Heart right ventricle (tissue), 16 donors: ENCODE results near the gene CHMP1A. TPM values are rescaled to one million over a fixed set of nuclear protein-coding genes. Genes with fewer than 3 reads are reported as not detected.

Experiments used
- ATAC-seq, 8 donors: fragments of 200-7000 bp; cut with Tn5 transposase; one replicate each; pipeline ENCODE4 v1.9.1; 2020; ENCODE audit warnings: mild to moderate bottlenecking in 8 of 8, moderate library complexity in 8 of 8, moderate number of reproducible peaks in 1 of 8
- DNase-seq, 2 donors: peaks; one replicate each; pipeline ENCODE4 v3.0.0-alpha.2; 2020
- H3K27ac ChIP-seq, 10 donors: fragments of 200-600 bp; sonication (generic) in 2 of 10; one replicate each; pipeline versions ENCODE4 v1.5.0 to v1.8.0; 2020 to 2022; ENCODE audit warnings: mild to moderate bottlenecking in 3 of 10
- H3K27me3 ChIP-seq, 7 donors: fragments of 200-600 bp; one replicate each; pipeline ENCODE4 v1.8.0; 2021 to 2022; ENCODE audit warnings: mild to moderate bottlenecking in 2 of 7
- H3K36me3 ChIP-seq, 9 donors: fragments of 200-600 bp; sonication (generic) in 1 of 9; one replicate each; pipeline versions ENCODE4 v1.5.0 to v1.8.0; 2020 to 2022; ENCODE audit warnings: mild to moderate bottlenecking in 2 of 9
- H3K4me1 ChIP-seq, 9 donors: fragments of 200-600 bp; sonication (generic) in 1 of 9; one replicate each; pipeline versions ENCODE4 v1.5.0 to v1.8.0; 2020 to 2022; ENCODE audit warnings: mild to moderate bottlenecking in 4 of 9
- H3K4me3 ChIP-seq, 10 donors: fragments of 200-600 bp; sonication (generic) in 2 of 10; one replicate each; pipeline versions ENCODE4 v1.5.0 to v1.8.0; 2020 to 2022; ENCODE audit warnings: mild to moderate bottlenecking in 7 of 10, moderate library complexity in 2 of 10
- H3K9me3 ChIP-seq, 11 donors: fragments of 200-600 bp in 10 of 11; sonication (generic) in 2 of 11; one replicate each; pipeline versions ENCODE4 v1.5.0 to v1.8.0; 2013 to 2022; ENCODE audit warnings: mild to moderate bottlenecking in 2 of 11, control low read depth in 1 of 11, moderate library complexity in 1 of 11
- CTCF ChIP-seq, 9 donors: fragments of 200-600 bp; sonication (generic) in 2 of 9; IDR thresholded peaks; one replicate each; pipeline versions ENCODE4 v1.5.0 to v1.8.0; 2021 to 2022; ENCODE audit warnings: antibody characterized with exemption in 9 of 9, mild to moderate bottlenecking in 5 of 9, moderate library complexity in 1 of 9
- WGBS, 2 donors: extraction: QIAGEN DNeasy Blood & Tissue Kit; methylation state at CpG; one replicate each; pipeline ENCODE4 v1.1.7; 2013; ENCODE audit warnings: inconsistent platforms in 1 of 2; 5-methylcytosine and 5-hydroxymethylcytosine counted together
- intact Hi-C, 10 donors: fragments of 100-400 bp; cut with DNase I; formaldehyde crosslinking; loops; one replicate each; pipeline versions ENCODE4 v1.11.1 to v1.14.2; 2022
- polyA plus RNA-seq, 2 donors: library from polyadenylated mRNA; stranded (reverse); fragments of 200-250 nt; gene quantifications; one replicate each; pipeline ENCODE4 v1.2.3, GENCODE V29; 2013
- total RNA-seq, 10 donors: library from RNA; stranded (reverse); fragmentation: NEBNext Ultra II Directional in 3 of 10; extraction: Animal tissue kit (Norgen Biotek cat#: 25700) in 3 of 10; gene quantifications; one replicate each; pipeline versions ENCODE4 v1.2.1 to v1.2.4, GENCODE V29; 2021 to 2023
- donor health status: Arrhythmogenic right ventricular cardiomyopathy.
- donor health status: ischemic (EF 13 %, LVEDD 7.1; RV severe dilation, severe dysfunction).
- donor health status: healthy with polysubstance abuse.
- donor health status: DM: no; HTN: yes; CAD: no.
- donor health status: DM: no; HTN: no; CAD: no.
- donor health status: ischemic (EF 25% LVEDD 6.9; RV normal size, moderate dysfunction).
- donor health status: ischemic (EF 25% LVEDD 5.7; RV mildly dilated, moderate dysfunction).
- donor health status: healthy.
- donor health status: DM: yes; HTN: yes; CAD: no.
- donor health status: Ischemic cardiomyopathy.
- donor health status: ischemic (EF 35%, LVEDD 5.7; RV mildly dilated, moderate dysfunction).
- donor health status: nonischemic (EF 11% LVEDD 7.7; RV severe dilation, severe dysfunction).
- donor health status: DM: yes; HTN: yes; CAD: no.
- donor health status: PGD.
- donor health status: ischemic (EF 29% LVEDD 5.4; RV normal size, mild dysfunction).
- donor health status: nonischemic (EF 23%, LVEDD 6.1; RV moderate dilation, normal function).

CHMP1A gene
- total and polyA plus RNA-seq, 12 donors: 30.6 to 71.4 (median 36.7) TPM

DNA sequence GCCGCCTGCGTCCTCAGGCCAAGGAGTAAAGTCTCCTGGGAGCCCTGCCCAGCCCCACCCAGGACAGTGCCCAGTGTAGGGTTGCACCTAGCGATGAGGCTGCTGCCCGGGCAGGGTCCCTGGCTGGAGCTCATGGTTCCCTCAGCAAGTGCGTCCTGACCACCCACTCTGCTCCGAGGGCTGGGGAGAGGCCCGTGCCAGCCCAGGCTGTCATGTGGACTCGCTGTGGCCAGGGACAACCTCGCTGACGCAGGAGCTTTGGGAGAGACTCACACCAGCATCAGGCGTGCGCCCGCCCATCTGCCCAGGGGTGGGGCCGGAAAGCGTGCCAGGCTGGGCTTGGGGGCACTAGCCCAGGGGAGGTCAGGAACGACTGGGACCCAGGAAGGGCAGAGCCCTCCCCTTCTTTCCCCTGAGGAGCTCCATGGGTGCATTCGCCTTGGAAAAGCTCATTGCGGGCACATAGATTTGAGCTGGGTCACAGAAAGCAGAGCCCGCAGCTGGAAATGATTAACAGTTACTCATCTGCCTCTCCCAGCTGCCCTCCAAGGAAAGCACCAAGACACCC lies 24.4 kb downstream of the CHMP1A start:
- intact Hi-C loops: loop anchor here in 3 of 10 donors (2.0 to 10.0 kb wide), 3 partner anchors 51 to 58 kb away; partner anchors contain the start of gene CPNE7 (in 1 of the 3)
- no peak for TF ChIP-seq CTCF (IDR thresholded peaks at IDR 0.05)
- peaks cover 15 to 38% (median 30%) of the 10 kb centered on the region in 7 donors for H3K27me3 ChIP-seq
- ATAC-seq (no peak), DNase-seq (no peak)
- no peak overlapping the region for H3K27ac ChIP-seq
- H3K36me3 ChIP-seq: no peaks in the 10 kb centered on the region
- 77 to 86% methylated on average over 19 of the region's 19 CpGs for WGBS, 2 donors
- H3K4me3 ChIP-seq: no peak overlapping the region
- no peaks in the 10 kb centered on the region for H3K4me1 ChIP-seq
- peaks cover 0 to 3% (median 0%) of the 10 kb centered on the region in 11 donors for H3K9me3 ChIP-seq

DNA sequence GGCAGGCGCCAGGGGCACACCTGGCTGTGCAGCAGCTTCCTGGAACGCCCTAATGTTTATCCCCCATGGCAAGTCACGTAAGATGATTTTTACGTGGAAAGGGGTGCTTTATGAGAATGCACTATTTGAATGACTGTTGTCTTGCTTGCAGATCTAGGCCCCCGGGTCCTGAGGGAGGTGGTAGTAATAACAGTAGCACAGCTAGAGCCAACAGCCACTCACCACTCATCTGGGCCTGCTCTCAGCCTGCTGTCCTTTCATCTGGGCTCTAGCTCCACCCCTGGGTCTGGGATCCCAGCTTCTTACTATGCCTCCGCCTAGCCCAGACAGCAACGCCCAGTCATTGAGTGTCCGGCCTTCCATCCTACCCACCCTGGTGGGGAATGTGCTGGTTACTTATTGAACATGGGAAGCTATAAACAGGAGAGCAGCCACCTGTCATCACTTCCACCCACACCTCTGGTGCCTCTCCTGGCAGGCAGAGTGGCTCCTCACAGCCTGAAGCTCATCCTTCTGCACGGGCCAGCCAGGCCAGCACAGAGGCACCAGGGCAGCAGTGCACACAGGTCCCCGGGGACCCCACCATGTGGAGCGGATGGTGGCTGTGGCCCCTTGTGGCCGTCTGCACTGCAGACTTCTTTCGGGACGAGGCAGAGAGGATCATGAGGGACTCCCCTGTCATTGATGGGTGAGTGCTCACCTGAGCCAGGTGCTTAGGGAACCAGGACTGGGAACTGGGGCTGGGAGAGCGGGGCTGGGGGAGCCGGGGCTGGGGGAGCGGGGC lies 27.5 kb downstream of the CHMP1A start:
- H3K36me3 ChIP-seq: no peaks in the 10 kb centered on the region
- no peak for TF ChIP-seq CTCF (IDR thresholded peaks at IDR 0.05)
- H3K27me3 ChIP-seq: peaks cover 12 to 34% (median 29%) of the 10 kb centered on the region in 7 donors
- 87 to 89% methylated on average over 14 to 17 of the region's 17 CpGs for whole genome bisulfite sequencing, 2 donors
- H3K4me3 ChIP-seq: no peak overlapping the region
- intact Hi-C loops: loop anchor here in 2 of 10 donors (5.0 to 10.0 kb wide), 2 partner anchors 48 to 55 kb away; partner anchors contain the start of gene CPNE7 (in 1 of the 2)
- H3K27ac ChIP-seq: no peak overlapping the region
- DNase-seq (no peak), ATAC-seq (no peak)
- H3K9me3 ChIP-seq: peaks cover 0 to 3% (median 0%) of the 10 kb centered on the region in 11 donors
- H3K4me1 ChIP-seq: no peaks in the 10 kb centered on the region

DNA sequence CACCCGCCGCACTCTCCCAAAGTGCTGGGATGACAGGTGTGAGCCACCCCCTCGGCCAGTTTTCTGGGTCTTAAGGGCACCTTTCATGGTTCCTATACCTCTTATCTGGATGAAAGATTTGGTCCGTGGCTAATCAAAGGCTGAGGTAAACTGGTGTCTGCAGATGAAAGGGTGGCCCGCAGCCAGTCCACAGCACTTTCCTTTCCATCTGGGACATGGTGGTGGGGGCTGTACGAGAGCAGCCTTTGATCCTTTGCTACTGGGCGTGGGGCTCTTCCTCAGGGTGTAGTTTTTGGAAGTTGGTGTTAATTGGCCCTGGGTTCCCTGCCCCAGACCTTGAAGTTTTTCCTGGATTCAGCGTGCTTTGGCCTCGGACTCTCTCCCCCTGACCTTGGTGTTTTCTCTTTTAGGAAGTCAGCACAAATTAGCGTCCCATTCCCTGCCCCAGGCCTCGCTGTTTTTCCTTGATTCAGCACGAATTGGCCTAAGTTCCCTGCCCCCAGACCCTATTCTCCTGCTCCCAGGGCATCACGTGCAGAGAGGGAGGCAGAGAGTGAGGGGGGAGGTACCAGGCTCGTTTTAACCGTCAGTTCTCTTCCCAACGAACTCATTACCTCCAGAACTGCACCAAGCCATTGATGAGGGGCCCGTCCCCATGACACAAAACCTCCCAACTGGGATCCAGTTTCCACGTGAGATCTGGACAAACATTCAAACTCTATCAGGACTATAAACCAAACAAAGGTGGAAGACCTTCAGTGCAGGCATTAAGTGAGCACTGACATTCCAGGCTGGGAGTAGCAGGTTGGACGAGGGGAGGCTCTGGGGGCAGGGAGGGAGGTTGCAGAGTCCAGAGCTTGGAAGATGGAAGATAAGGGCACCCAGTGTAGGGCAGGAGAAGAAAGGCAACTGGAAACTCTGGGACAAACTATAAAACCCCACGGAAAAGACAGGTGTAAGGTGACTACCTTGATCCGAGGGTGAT lies 32.4 kb downstream of the CHMP1A start:
- intact Hi-C loops: no loop called here
- H3K9me3 ChIP-seq: peaks cover 0 to 3% (median 0%) of the 10 kb centered on the region in 11 donors
- H3K4me1 ChIP-seq: peaks cover 0 to 13% (median 3%) of the 10 kb centered on the region in 9 donors
- H3K27me3 ChIP-seq: peaks cover 0 to 34% (median 13%) of the 10 kb centered on the region in 7 donors
- H3K36me3 ChIP-seq: no peaks in the 10 kb centered on the region
- 49 to 57% methylated on average over 21 of the region's 21 CpGs for WGBS, 2 donors
- no peak for TF ChIP-seq CTCF (IDR thresholded peaks at IDR 0.05)
- no peak overlapping the region for H3K4me3 ChIP-seq
- H3K27ac ChIP-seq: no peak overlapping the region
- no peak for DNase-seq
- no peak for ATAC-seq
